Naive thymus-derived CD4-positive, alpha-beta T cell (primary cell): ENCODE measurements around the gene TTC8. TPM values are rescaled to one million over a fixed set of nuclear protein-coding genes. Genes with fewer than 3 reads are reported as not detected.

Source experiments
- ATAC-seq: fragments of 150-1000 bp; cut with Tn5 transposase; 2 replicates; pipeline ENCODE4 v1.10.0; 2021; ENCODE audit warnings: mild to moderate bottlenecking, moderate library complexity
- CTCF ChIA-PET: fragments of 350-600 bp; sonication (Branson Sonifier 250); formaldehyde crosslinking; loops from one replicate; lab custom pipeline; 2021; ENCODE audit warnings: antibody characterized with exemption; lab: Charles Lee
- POLR2A ChIA-PET: fragments of 350-600 bp; sonication (Branson Sonifier 250); formaldehyde crosslinking; loops from one replicate; lab custom pipeline; 2021; ENCODE audit warnings: antibody characterized with exemption, inconsistent platforms; lab: Charles Lee
- DNase-seq, 9 donors: peaks; one replicate each; pipeline versions ENCODE4 v3.0.0 to v3.0.0-alpha.2; 2020 to 2022; ENCODE audit warnings: mixed read lengths in 1 of 9
- H3K27ac ChIP-seq: one replicate; pipeline ENCODE4 v1.7.0; 2013; ENCODE audit warnings: mild to moderate bottlenecking, low read depth, low read length, moderate library complexity
- H3K27me3 ChIP-seq, 2 donors: one replicate each; pipeline ENCODE4 v1.7.0; 2013; ENCODE audit warnings: low read length in 2 of 2, mild to moderate bottlenecking in 2 of 2, moderate library complexity in 2 of 2; ENCODE audit not compliant: control insufficient read depth in 2 of 2, insufficient read depth in 2 of 2
- H3K36me3 ChIP-seq, 3 experiments: 1 replicate in 2 of 3; 2 replicates in 1 of 3; pipeline ENCODE4 v1.7.0; 2013; ENCODE audit warnings: low read length in 3 of 3, mild to moderate bottlenecking in 3 of 3, moderate library complexity in 1 of 3; ENCODE audit not compliant: insufficient read depth in 3 of 3, control insufficient read depth in 2 of 3
- H3K4me1 ChIP-seq, 2 donors: one replicate each; pipeline ENCODE4 v1.7.0; 2013; ENCODE audit warnings: low read length in 2 of 2, mild to moderate bottlenecking in 2 of 2, moderate library complexity in 1 of 2; ENCODE audit not compliant: control insufficient read depth in 2 of 2, insufficient read depth in 2 of 2
- H3K4me3 ChIP-seq: 2 replicates; pipeline ENCODE4 v1.7.0; 2013; ENCODE audit warnings: mild to moderate bottlenecking, low read length
- H3K9me3 ChIP-seq, 3 experiments: 1 replicate in 2 of 3; 2 replicates in 1 of 3; pipeline ENCODE4 v1.7.0; 2013; ENCODE audit warnings: low read length in 3 of 3; ENCODE audit not compliant: control insufficient read depth in 2 of 3
- H3K27ac Mint-ChIP-seq, 9 donors: one replicate each; pipeline ENCODE4 v1.8.0; 2020 to 2022; ENCODE audit warnings: mixed read lengths in 9 of 9, mild to moderate bottlenecking in 8 of 9, moderate library complexity in 5 of 9, inconsistent platforms in 2 of 9
- H3K27me3 Mint-ChIP-seq, 5 donors: one replicate each; pipeline ENCODE4 v1.8.0; 2021 to 2022; ENCODE audit warnings: mixed read lengths in 5 of 5, mild to moderate bottlenecking in 1 of 5
- H3K36me3 Mint-ChIP-seq, 5 donors: one replicate each; pipeline ENCODE4 v1.8.0; 2020 to 2022; ENCODE audit warnings: mixed read lengths in 5 of 5, mild to moderate bottlenecking in 3 of 5, inconsistent platforms in 1 of 5
- H3K4me1 Mint-ChIP-seq, 7 donors: one replicate each; pipeline ENCODE4 v1.8.0; 2020 to 2022; ENCODE audit warnings: mixed read lengths in 7 of 7, mild to moderate bottlenecking in 3 of 7, inconsistent platforms in 1 of 7
- H3K4me3 Mint-ChIP-seq, 10 donors: one replicate each; pipeline ENCODE4 v1.8.0; 2020 to 2022; ENCODE audit warnings: mild to moderate bottlenecking in 10 of 10, mixed read lengths in 10 of 10, moderate library complexity in 6 of 10, inconsistent platforms in 2 of 10
- H3K9me3 Mint-ChIP-seq, 11 donors: one replicate each; pipeline ENCODE4 v1.8.0; 2020 to 2022; ENCODE audit warnings: mixed read lengths in 11 of 11, mild to moderate bottlenecking in 4 of 11, inconsistent platforms in 1 of 11, moderate library complexity in 1 of 11
- intact Hi-C, 2 donors: fragments of 100-400 bp; cut with micrococcal nuclease; formaldehyde crosslinking; loops; one replicate each; pipeline ENCODE4 v1.15.1; 2023
- polyA plus RNA-seq, 2 donors: library from polyadenylated mRNA; unstranded; fragments of 300-500 nt; fragmentation: Illumina TruSeq; gene quantifications; one replicate each; pipeline ENCODE4 v1.2.3, GENCODE V29; 2021
- total RNA-seq, 6 experiments: library from RNA in 5 of 6; stranded (reverse) in 5 of 6; gene quantifications; 1 replicate in 5 of 6; 2 replicates in 1 of 6; pipeline ENCODE4 v1.2.3 and lab custom pipeline; 2021 to 2026

Gene TTC8
- total and polyA plus RNA-seq, 7 experiments from 2014 or later, result 1.3 to 3.4 (median 2.1) TPM

DNA sequence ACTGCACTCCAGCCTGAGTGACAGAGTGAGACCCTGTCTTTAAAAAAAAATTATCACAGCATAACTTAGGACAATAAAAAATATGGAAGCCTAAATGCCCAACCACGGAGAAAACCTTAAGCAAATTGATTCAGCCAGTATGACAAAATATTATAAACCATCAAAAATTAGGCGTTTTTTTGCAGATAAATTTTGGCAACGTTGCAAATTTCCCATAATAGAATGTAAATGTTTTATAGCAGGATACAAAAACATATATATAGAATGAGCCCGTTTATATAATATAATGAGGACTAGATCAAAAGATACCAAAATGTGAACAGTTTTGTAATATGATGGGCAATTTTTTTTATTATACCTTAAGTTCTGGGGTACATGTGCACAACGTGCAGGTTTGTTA lies 24.9 kb upstream of the TTC8 start:
- intact Hi-C loops, result loop anchor here in 1 of 2 donors (10.0 kb wide), 1 partner anchor 1165 kb away; no protein-coding TSS in a partner anchor

DNA sequence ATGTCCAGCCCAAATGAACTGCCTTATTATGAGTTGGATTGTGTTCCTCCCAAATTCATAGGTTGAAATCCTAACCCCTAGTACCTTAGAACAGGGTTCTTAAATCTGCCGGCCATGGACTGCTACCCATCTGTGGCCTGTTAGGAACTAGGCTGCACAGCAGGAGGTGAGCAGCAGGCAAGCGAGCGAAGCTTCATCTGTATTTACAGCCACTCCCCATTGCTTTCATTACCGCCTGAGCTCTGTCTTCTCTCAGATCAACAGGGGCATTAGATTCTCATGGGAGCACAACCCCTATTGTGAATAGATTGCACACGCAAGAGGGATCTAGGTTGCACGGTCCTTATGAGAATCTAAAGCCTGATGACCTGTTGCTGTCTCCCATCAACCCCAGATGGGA lies 21.9 kb upstream of the TTC8 start:
- intact Hi-C loops, result no loop called here
- H3K4me3 ChIP-seq, result no peak overlapping the region
- H3K36me3 Mint-ChIP-seq, result peaks cover 0 to 4% (median 0%) of the 10 kb centered on the region in 5 donors
- DNase-seq, result no peak
- ATAC-seq, result no peak
- peaks cover 0 to 5% (median 0%) of the 10 kb centered on the region in 7 donors for H3K4me1 Mint-ChIP-seq
- no peak overlapping the region for H3K27ac ChIP-seq
- CTCF ChIA-PET, result no interaction called here
- H3K27me3 Mint-ChIP-seq, result peaks cover 14 to 38% (median 32%) of the 10 kb centered on the region in 5 donors
- no peak overlapping the region for H3K27ac Mint-ChIP-seq
- H3K36me3 ChIP-seq, result no peaks in the 10 kb centered on the region
- no peaks in the 10 kb centered on the region for H3K4me1 ChIP-seq
- H3K9me3 ChIP-seq, result no peaks in the 10 kb centered on the region
- H3K9me3 Mint-ChIP-seq, result peaks cover 0 to 5% (median under 1%) of the 10 kb centered on the region in 11 donors
- POLR2A ChIA-PET, result interaction anchor here (0.6 kb wide), 1 partner anchor 515 kb away, joined by 3 read pairs; no protein-coding TSS in a partner anchor
- no peaks in the 10 kb centered on the region for H3K27me3 ChIP-seq
- H3K4me3 Mint-ChIP-seq, result no peak overlapping the region

More for the DNA sequence above, 24.9 kb upstream of the TTC8 start:
- Histone ChIP-seq H3K4me1 (no peaks in the 10 kb centered on the region), H3K27me3 (no peaks in the 10 kb centered on the region), H3K36me3 (no peaks in the 10 kb centered on the region), H3K4me3 (no peak overlapping the region), H3K27ac (no peak overlapping the region), H3K9me3 (no peaks in the 10 kb centered on the region)
- no peak for ATAC-seq
- Mint-ChIP-seq H3K4me3 (no peak overlapping the region), H3K9me3 (peaks cover 0 to 5% (median 0%) of the 10 kb centered on the region in 11 donors), H3K4me1 (peaks cover 0 to 5% (median 0%) of the 10 kb centered on the region in 7 donors), H3K36me3 (no peaks in the 10 kb centered on the region), H3K27me3 (peaks cover 12 to 35% (median 16%) of the 10 kb centered on the region in 5 donors), H3K27ac (no peak overlapping the region)
- no peak for DNase-seq
- CTCF ChIA-PET, result no interaction called here
- POLR2A ChIA-PET, result no interaction called here

DNA sequence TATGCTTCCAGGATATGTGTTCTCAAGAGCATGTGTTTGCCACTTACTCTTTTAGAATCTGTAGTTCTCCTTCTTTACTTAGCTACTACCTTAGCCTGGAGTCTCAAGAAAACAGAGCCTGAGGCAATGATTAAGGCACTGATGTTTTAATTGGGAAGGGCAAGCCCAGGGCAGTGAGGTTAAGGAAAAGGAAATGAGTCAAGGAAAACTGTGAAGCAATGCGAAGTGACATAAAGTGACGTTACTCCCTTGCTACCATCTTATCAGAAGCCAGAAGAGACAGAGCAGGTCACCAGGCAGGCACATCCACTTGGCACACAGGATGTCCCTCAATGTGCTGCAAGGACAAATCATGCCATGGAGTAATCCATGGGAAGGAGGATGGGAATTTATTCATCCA lies 20.4 kb upstream of the TTC8 start:
- no peak for ATAC-seq
- H3K36me3 Mint-ChIP-seq, result peaks cover 0 to 15% (median 0%) of the 10 kb centered on the region in 5 donors
- CTCF ChIA-PET, result no interaction called here

DNA sequence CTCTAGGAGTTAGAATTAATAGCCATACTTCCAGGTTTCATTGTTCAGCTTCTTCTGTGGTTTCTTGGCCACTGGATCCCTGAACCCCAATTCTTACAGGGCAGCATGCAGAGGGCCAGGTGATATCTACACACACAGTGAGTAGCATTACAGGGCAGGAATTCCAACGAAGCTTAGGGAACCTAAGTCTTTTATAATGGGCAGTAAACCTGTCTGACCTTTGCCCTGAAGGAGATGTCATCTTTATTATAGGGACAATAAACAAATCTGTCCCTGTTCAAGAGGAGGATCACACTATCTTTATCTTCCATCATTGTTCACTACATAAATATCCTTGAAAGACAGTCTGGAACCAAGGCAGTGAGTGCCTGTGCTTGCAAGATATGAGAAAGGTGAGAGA lies 20.0 kb upstream of the TTC8 start:
- H3K9me3 Mint-ChIP-seq, result peaks cover 0 to 21% (median 9%) of the 10 kb centered on the region in 11 donors
- Histone ChIP-seq H3K4me1 (no peaks in the 10 kb centered on the region), H3K9me3 (peaks cover 0 to 5% (median 0%) of the 10 kb centered on the region in 3 experiments), H3K36me3 (no peaks in the 10 kb centered on the region), H3K4me3 (no peak overlapping the region), H3K27me3 (no peaks in the 10 kb centered on the region), H3K27ac (no peak overlapping the region)
- intact Hi-C loops, result no loop called here
- CTCF ChIA-PET, result no interaction called here
- peaks cover 23 to 40% (median 28%) of the 10 kb centered on the region in 5 donors for H3K27me3 Mint-ChIP-seq
- no peak overlapping the region for H3K27ac Mint-ChIP-seq
- no peak for ATAC-seq
- H3K36me3 Mint-ChIP-seq, result peaks cover 0 to 17% (median 0%) of the 10 kb centered on the region in 5 donors
- DNase-seq, result no peak
- no peaks in the 10 kb centered on the region for H3K4me1 Mint-ChIP-seq
- POLR2A ChIA-PET, result interaction anchor here (1.1 kb wide), 1 partner anchor 11 kb away, joined by 4 read pairs; no protein-coding TSS in a partner anchor
- no peak overlapping the region for H3K4me3 Mint-ChIP-seq

More for the DNA sequence above, 20.4 kb upstream of the TTC8 start:
- DNase-seq, result no peak
- peaks cover 0 to 17% (median 7%) of the 10 kb centered on the region in 11 donors for H3K9me3 Mint-ChIP-seq
- H3K4me1 ChIP-seq, result no peaks in the 10 kb centered on the region
- peaks cover 0 to under 1% (median 0%) of the 10 kb centered on the region in 7 donors for H3K4me1 Mint-ChIP-seq
- POLR2A ChIA-PET, result interaction anchor here (1.1 kb wide), 1 partner anchor 11 kb away, joined by 4 read pairs; no protein-coding TSS in a partner anchor
- no peak overlapping the region for H3K4me3 Mint-ChIP-seq
- H3K4me3 ChIP-seq, result no peak overlapping the region
- no peaks in the 10 kb centered on the region for H3K36me3 ChIP-seq
- H3K27me3 ChIP-seq, result no peaks in the 10 kb centered on the region
- H3K27ac ChIP-seq, result no peak overlapping the region
- peaks cover 0 to 5% (median 0%) of the 10 kb centered on the region in 3 experiments for H3K9me3 ChIP-seq
- intact Hi-C loops, result no loop called here
- H3K27me3 Mint-ChIP-seq, result peaks cover 19 to 40% (median 29%) of the 10 kb centered on the region in 5 donors
- no peak overlapping the region for H3K27ac Mint-ChIP-seq

DNA sequence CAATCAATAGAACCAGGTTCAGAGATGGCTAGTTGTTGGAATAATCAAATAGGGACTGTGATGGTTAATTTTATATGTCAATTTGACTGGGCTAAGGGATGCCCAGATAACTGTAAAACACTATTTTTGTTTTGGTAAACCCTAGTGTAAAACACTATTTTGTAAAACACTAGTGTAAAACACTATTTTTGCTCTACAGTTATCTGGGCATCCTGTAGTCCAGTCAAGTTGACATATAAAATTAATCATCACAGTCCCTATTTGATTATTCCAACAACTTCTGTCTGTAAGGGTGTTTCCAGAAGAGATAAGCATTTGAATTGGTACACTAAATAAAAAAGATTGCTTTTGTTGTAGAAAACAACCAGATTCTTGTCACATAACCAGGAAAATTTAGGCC lies 16.1 kb upstream of the TTC8 start:
- ATAC-seq (no peak), DNase-seq (no peak)
- POLR2A ChIA-PET, result no interaction called here
- Mint-ChIP-seq H3K4me3 (no peak overlapping the region), H3K27ac (no peak overlapping the region), H3K27me3 (peaks cover 24 to 41% (median 32%) of the 10 kb centered on the region in 5 donors), H3K9me3 (peaks cover 0 to 22% (median 6%) of the 10 kb centered on the region in 11 donors), H3K4me1 (no peaks in the 10 kb centered on the region), H3K36me3 (peaks cover 0 to 17% (median 0%) of the 10 kb centered on the region in 5 donors)
- H3K27me3 ChIP-seq, result no peaks in the 10 kb centered on the region
- no peaks in the 10 kb centered on the region for H3K36me3 ChIP-seq
- CTCF ChIA-PET, result no interaction called here
- no peak overlapping the region for H3K27ac ChIP-seq
- intact Hi-C loops, result no loop called here
- H3K4me3 ChIP-seq, result no peak overlapping the region
- peaks cover 0 to 5% (median 0%) of the 10 kb centered on the region in 3 experiments for H3K9me3 ChIP-seq
- H3K4me1 ChIP-seq, result no peaks in the 10 kb centered on the region

DNA sequence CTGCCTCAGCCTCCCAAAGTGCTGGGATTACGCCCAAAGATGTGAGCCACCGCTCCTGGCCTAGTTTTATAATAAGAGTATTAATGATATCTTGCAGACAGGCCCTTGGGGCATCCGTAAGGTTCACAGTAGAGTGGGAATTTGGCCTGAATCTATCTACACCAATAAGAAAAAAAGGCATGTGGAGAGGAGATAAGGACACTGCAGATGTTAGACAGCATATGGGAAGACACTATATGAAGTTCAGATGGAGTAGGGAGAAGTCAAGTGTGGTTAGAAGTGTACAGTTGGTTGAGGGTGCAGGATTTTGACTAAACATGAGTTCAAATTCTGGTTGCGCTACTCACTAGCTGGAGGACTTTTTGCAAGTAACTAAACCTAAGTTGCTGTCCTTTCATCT lies 8.5 kb upstream of the TTC8 start:
- Histone ChIP-seq H3K4me3 (no peak overlapping the region), H3K27ac (no peak overlapping the region), H3K27me3 (no peaks in the 10 kb centered on the region), H3K36me3 (no peaks in the 10 kb centered on the region), H3K9me3 (no peaks in the 10 kb centered on the region), H3K4me1 (no peaks in the 10 kb centered on the region)
- POLR2A ChIA-PET, result interaction anchor here (1.2 kb wide), 1 partner anchor 10 kb away, joined by 3 read pairs; no protein-coding TSS in a partner anchor
- H3K27me3 Mint-ChIP-seq, result peaks cover 11 to 40% (median 30%) of the 10 kb centered on the region in 5 donors
- no peaks in the 10 kb centered on the region for H3K4me1 Mint-ChIP-seq
- CTCF ChIA-PET, result interaction anchor here (0.5 kb wide), 1 partner anchor 190 kb away, joined by 5 read pairs; no protein-coding TSS in a partner anchor
- ATAC-seq, result no peak
- no peaks in the 10 kb centered on the region for H3K9me3 Mint-ChIP-seq
- peaks cover 0 to 3% (median 0%) of the 10 kb centered on the region in 5 donors for H3K36me3 Mint-ChIP-seq
- intact Hi-C loops, result no loop called here
- DNase-seq, result no peak
- H3K4me3 Mint-ChIP-seq, result no peak overlapping the region
- H3K27ac Mint-ChIP-seq, result no peak overlapping the region

DNA sequence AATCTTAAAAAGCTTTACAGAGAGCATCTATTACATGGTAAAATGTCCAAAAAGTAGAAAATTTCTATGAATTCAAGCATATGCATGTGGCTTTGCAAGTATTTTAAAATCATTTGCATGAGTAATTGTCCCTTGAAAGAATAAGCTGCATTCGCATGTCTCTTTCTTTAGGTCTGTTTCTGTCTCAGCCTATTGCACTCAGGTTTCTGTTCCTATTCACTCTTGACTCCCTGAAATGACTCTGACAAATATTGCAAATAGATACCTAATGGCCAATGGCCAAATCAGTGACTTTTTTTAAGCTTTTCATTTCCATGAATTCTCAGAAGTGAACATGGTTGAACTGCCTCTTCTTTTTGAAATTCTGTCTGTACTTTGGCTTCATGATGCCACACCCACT lies 6.4 kb upstream of the TTC8 start:
- Mint-ChIP-seq H3K27ac (no peak overlapping the region), H3K9me3 (no peaks in the 10 kb centered on the region), H3K27me3 (peaks cover 5 to 33% (median 26%) of the 10 kb centered on the region in 5 donors), H3K4me1 (no peaks in the 10 kb centered on the region), H3K4me3 (no peak overlapping the region), H3K36me3 (peaks cover 0 to 3% (median 0%) of the 10 kb centered on the region in 5 donors)
- ChIA-PET POLR2A (no interaction called here), CTCF (no interaction called here)
- ATAC-seq, result no peak
- Histone ChIP-seq H3K9me3 (no peaks in the 10 kb centered on the region), H3K27ac (no peak overlapping the region), H3K4me1 (no peaks in the 10 kb centered on the region), H3K4me3 (no peak overlapping the region), H3K36me3 (no peaks in the 10 kb centered on the region), H3K27me3 (no peaks in the 10 kb centered on the region)
- no peak for DNase-seq
- intact Hi-C loops, result no loop called here
